BLaER1 (cell line): ENCODE measurements around the gene LMOD1.
"Not testable (repeated sequence)": the region's sequence is repeated elsewhere in the genome, so short reads cannot be mapped to it uniquely, and the experiment has no call there.

ENCODE experiments used
- H3K27ac ChIP-seq: shearing (Covaris generic); formaldehyde crosslinking; 2 replicates; pipeline ENCODE4 v1.8.1; 2022
- H3K27me3 ChIP-seq: shearing (Covaris generic); formaldehyde crosslinking; 2 replicates; pipeline ENCODE4 v1.8.1; 2022
- H3K36me3 ChIP-seq: shearing (Covaris generic); formaldehyde crosslinking; 2 replicates; pipeline ENCODE4 v1.8.1; 2022
- H3K4me1 ChIP-seq: shearing (Covaris generic); formaldehyde crosslinking; 2 replicates; pipeline ENCODE4 v1.8.1; 2022
- H3K4me2 ChIP-seq: shearing (Covaris generic); formaldehyde crosslinking; 2 replicates; pipeline ENCODE4 v1.8.1; 2022
- H3K4me3 ChIP-seq: shearing (Covaris generic); formaldehyde crosslinking; 2 replicates; pipeline ENCODE4 v1.8.1; 2022
- H3K9ac ChIP-seq: shearing (Covaris generic); formaldehyde crosslinking; 2 replicates; pipeline ENCODE4 v1.8.1; 2022
- H3K9me3 ChIP-seq: shearing (Covaris generic); formaldehyde crosslinking; 2 replicates; pipeline ENCODE4 v1.8.1; 2022
- H4K20me1 ChIP-seq: shearing (Covaris generic); formaldehyde crosslinking; 2 replicates; pipeline ENCODE4 v1.8.1; 2022
- Cebpa-rat ChIP-seq: shearing (Covaris generic); IDR thresholded peaks from 2 replicates; pipeline ENCODE4 v1.8.1; 2022

The LMOD1 gene

DNA sequence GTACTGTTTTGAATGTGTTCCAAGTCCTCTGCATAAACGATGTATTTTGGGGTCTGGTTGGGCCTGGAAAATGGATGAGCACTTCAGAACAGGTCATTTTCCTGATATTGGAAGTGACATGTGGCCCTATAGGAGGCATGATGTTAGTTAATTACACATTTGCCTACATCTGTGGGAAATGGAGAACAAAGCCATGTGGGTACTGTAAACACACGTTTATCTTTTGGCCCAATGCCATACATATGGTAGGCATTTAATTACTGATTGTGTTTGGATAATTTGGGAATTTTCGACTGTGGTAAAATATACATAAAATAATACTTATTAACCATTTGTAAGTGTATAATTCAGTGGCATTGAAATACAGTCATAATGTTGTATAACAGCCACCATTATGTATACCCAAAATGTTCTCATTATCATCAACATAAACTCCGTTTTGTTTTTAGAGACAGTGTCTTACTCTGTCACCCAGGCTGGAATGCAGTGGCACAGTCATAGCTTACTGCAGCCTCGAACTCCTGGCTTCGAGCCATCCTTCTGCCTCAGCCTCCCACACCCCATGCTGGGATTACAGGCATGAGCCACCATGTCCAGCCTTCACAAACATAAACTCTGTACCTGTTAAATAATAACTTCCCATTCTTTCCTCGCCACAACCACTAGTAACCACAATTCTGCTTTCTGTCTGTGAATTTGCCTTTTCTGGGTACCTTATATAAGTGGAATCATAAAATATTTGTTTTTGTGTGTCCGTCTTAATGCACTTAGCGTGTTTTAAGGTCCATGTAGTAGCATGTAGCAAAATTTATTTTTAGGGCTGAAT is 24.2 kb upstream of the LMOD1 start:
- H3K4me1 ChIP-seq = peaks cover 7% of the 10 kb centered on the region
- H3K4me2 ChIP-seq = no peak overlapping the region
- no peak overlapping the region for H3K27ac ChIP-seq
- H4K20me1 ChIP-seq = peaks cover 28% of the 10 kb centered on the region; the same call in 1 of the 2 replicates
- no peaks in the 10 kb centered on the region for H3K27me3 ChIP-seq
- H3K9me3 ChIP-seq = no peaks in the 10 kb centered on the region
- H3K4me3 ChIP-seq = no peak overlapping the region
- no peak overlapping the region for H3K9ac ChIP-seq
- TF ChIP-seq Cebpa-rat = no peak
- peaks cover 60% of the 10 kb centered on the region for H3K36me3 ChIP-seq

DNA sequence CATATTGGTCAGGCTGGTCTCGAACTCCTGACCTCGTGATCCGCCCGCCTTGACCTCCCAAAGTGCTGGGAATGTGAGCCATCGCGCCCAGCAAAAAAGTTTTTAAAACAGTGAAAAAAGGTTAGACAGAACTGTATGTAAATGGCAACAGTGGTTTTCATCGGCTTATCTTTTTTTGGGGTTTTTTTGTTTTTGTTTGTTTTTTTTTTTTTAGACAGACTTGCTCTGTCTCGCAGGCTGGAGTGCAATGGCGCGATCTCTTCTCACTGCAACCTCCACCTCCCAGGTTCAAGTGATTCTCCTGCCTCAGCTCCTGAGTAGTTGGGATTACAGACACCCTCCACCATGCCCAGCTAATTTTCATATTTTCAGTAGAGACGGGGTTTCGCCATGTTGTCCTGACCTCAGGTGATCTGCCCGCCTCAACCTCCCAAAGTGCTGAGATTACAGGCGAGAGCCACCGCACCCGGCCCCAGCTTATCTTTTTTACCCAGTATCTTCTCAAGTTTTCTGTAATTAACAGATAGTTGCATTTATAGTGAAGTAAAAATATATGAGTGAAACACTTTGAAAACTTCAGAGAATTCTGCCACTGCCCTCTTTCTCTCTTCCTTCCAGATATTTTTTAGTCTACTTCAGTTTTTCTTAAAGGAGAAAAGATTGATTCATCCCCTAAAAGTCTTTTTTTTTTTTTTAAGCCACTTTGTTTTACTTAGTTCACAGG is 22.0 kb upstream of the LMOD1 start:
- Histone ChIP-seq H3K27me3 (no peaks in the 10 kb centered on the region), H3K4me3 (no peak overlapping the region), H3K4me1 (peaks cover 7% of the 10 kb centered on the region), H3K27ac (no peak overlapping the region), H3K9ac (no peak overlapping the region), H3K36me3 (peaks cover 82% of the 10 kb centered on the region), H3K4me2 (no peak overlapping the region), H3K9me3 (no peaks in the 10 kb centered on the region), H4K20me1 (peaks cover 38% of the 10 kb centered on the region; the same call in 1 of the 2 replicates)
- no peak for TF ChIP-seq Cebpa-rat

DNA sequence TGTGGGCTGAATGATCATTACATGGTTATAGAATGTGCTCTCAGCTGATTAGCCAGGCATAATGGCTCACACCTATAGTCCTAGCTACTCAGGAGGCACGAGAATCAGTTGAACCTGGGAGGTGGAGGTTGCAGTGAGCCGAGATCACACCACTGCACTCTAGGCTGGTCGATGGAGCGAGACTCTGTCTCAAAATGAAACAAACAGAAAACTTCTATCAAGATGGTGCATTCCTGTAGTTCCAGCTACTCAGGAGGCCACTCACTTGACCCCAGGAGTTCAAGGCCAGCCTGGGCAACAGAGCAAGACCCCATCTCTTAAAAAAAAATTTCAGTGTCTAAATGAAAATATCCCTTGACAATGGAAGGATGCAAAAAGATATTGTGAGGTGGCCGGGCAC is 19.8 kb upstream of the LMOD1 start:
- TF ChIP-seq Cebpa-rat = no peak
- H3K9ac ChIP-seq = no peak overlapping the region
- H3K4me1 ChIP-seq = no peaks in the 10 kb centered on the region
- no peaks in the 10 kb centered on the region for H3K9me3 ChIP-seq
- peaks cover 58% of the 10 kb centered on the region for H4K20me1 ChIP-seq
- no peak overlapping the region for H3K27ac ChIP-seq
- no peak overlapping the region for H3K4me3 ChIP-seq
- no peaks in the 10 kb centered on the region for H3K27me3 ChIP-seq
- no peak overlapping the region for H3K4me2 ChIP-seq
- peaks cover 98% of the 10 kb centered on the region for H3K36me3 ChIP-seq

DNA sequence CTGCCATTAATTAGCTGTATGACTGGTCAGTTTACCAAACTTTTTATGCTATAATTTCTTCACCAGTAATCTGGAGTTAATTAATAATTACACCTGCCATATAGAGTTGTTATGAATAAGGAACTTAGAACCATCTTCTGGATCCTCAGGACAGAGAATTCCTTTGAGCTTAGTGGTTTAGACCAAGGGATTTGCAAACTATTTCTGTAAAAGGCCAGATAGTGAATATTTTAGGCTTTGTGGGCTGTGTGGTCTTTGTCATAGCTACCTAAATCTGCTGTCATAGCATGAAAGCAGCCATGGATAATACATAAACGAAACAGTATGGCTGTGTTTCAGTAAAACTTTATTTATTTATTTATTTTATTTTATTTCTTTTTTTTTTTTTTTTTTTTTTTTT is 17.9 kb upstream of the LMOD1 start:
- Histone ChIP-seq H3K4me2 (no peak overlapping the region), H3K9ac (no peak overlapping the region), H4K20me1 (peaks cover 74% of the 10 kb centered on the region), H3K27ac (no peak overlapping the region), H3K4me3 (no peak overlapping the region), H3K4me1 (no peaks in the 10 kb centered on the region), H3K36me3 (peaks cover 98% of the 10 kb centered on the region), H3K27me3 (no peaks in the 10 kb centered on the region), H3K9me3 (no peaks in the 10 kb centered on the region)
- no peak for TF ChIP-seq Cebpa-rat

DNA sequence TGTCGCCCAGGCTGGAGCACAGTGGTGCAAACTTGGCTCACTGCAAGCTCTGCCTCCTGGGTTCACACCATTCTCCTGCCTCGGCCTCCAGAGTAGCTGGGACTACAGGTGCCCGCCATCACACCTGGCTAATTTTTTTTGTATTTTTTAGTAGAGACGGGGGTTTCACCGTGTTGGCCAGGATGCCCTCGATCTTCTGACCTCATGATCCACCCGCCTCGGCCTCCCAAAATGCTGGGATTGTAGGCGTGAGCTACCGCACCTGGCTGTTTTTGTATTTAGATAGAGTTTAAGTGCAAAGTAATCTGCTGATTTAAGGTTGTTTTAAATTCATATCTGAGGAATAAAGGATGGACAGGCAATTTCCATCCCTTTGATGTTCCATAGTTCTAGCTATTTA is 16.0 kb upstream of the LMOD1 start:
- not testable (repeated sequence) for H3K9me3 ChIP-seq, H3K4me2 ChIP-seq, H3K4me1 ChIP-seq, H3K27me3 ChIP-seq, H3K9ac ChIP-seq, H3K27ac ChIP-seq, H3K4me3 ChIP-seq
- H4K20me1 ChIP-seq = peaks cover 56% of the 10 kb centered on the region
- H3K36me3 ChIP-seq = peaks cover 98% of the 10 kb centered on the region

DNA sequence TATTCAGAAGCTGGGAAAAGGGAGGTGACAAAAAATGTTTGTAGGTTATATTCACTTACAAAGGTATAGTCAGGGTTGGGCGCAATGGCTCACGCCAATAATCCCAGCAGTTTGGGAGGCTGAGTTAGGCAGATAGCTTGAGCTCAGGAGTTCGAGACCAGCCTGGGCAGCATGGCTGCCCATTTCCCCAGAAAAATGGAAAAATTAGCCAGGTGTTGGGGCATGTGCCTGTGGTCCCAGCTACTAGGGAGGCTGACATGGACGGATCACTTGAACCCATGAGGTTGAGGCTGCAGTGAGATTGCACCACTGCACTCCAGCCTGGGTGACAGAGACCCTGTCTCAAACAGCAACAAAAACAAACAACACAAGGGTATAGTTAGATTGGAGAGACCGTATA is 12.0 kb upstream of the LMOD1 start:
- H3K36me3 ChIP-seq = peaks cover 65% of the 10 kb centered on the region
- H4K20me1 ChIP-seq = peaks cover 47% of the 10 kb centered on the region

DNA sequence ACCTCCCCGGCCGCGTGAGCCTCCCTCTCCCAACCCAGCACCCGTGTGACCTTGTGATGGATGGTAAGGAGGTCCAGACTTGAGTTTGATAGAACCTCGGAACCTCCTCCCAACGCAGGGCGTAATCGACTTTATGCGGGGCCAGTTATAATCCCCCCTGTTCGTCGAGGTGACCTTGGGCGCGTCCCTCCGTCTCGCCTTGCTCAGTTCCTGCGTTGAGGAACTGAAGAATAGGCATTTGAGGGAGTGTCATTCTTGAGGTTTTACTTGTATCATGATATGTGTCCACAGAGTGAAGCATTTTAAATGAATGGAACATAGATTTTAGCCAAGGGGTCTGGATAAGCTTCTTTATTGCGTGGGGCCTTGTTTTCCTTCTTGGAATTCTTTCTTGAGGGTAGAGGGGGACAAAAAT is 9.4 kb upstream of the LMOD1 start:
- H3K27ac ChIP-seq = peak overlapping the region; percentile 86
- H3K4me2 ChIP-seq = peak overlapping the region; percentile 90
- H3K27me3 ChIP-seq = no peaks in the 10 kb centered on the region
- H4K20me1 ChIP-seq = peaks cover 23% of the 10 kb centered on the region; the same call in 1 of the 2 replicates
- H3K4me1 ChIP-seq = peaks cover 21% of the 10 kb centered on the region
- H3K9me3 ChIP-seq = no peaks in the 10 kb centered on the region
- H3K36me3 ChIP-seq = peaks cover 38% of the 10 kb centered on the region
- no peak for TF ChIP-seq Cebpa-rat
- H3K4me3 ChIP-seq = peak overlapping the region; percentile 92
- peak overlapping the region; percentile 92 for H3K9ac ChIP-seq

More for the DNA sequence above, 12.0 kb upstream of the LMOD1 start:
- Histone ChIP-seq H3K4me2 (no peak overlapping the region), H3K9me3 (no peaks in the 10 kb centered on the region), H3K9ac (no peak overlapping the region), H3K4me1 (peaks cover 21% of the 10 kb centered on the region), H3K27ac (no peak overlapping the region), H3K4me3 (no peak overlapping the region), H3K27me3 (no peaks in the 10 kb centered on the region)
- no peak for TF ChIP-seq Cebpa-rat

DNA sequence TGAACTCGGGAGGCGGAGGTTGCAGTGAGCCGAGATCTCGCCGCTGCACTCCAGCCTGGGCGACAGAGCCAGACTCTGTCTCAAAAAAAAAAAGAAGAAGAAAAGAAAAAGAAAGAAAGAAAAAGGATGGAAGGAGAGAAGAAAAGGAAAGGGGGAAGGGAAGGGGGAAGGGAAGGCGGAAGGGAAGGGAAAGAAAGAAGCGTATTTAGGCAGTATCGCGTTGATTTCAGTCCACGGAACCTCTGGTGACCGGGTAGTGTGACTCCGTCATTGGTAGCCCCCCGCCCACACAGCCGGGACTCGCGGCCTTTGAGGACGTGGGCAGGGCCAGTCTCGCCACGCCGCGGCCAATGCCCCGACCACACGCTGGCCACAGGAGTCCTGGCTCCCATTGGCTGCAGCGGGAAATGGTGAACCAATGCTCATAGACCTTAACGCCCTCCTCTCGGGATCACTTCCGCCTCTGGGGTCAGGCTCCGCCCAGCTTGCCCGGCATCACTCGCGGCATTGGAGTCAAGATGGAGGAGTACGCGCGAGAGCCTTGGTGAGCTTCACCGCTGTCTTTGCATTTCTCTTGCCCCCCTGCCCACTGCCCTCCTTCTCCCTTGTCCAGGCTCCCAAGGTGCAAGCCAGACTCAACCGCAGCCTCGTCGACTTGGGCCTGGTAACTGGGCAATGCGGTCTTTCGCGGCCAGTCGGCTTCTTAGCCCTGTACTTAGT is 8.8 kb upstream of the LMOD1 start, which contains the start of gene TIMM17A:
Gene TIMM17A (plus strand): TSS at position 495 of the 720 bp plus-strand sequence. CDS start 24 bp downstream, at position 519.
- Histone ChIP-seq H3K4me3 (peak within 1 kb of the TSS; percentile 92), H4K20me1 (peaks cover 17% of the 10 kb centered on the region; the same call in 1 of the 2 replicates), H3K27ac (peak within 1 kb of the TSS; percentile 86), H3K9ac (peak within 1 kb of the TSS; percentile 92), H3K27me3 (no peaks in the 10 kb centered on the region), H3K4me2 (peak within 1 kb of the TSS; percentile 90), H3K9me3 (no peaks in the 10 kb centered on the region), H3K4me1 (peaks cover 21% of the 10 kb centered on the region), H3K36me3 (peaks cover 33% of the 10 kb centered on the region)
- no peak for TF ChIP-seq Cebpa-rat

DNA sequence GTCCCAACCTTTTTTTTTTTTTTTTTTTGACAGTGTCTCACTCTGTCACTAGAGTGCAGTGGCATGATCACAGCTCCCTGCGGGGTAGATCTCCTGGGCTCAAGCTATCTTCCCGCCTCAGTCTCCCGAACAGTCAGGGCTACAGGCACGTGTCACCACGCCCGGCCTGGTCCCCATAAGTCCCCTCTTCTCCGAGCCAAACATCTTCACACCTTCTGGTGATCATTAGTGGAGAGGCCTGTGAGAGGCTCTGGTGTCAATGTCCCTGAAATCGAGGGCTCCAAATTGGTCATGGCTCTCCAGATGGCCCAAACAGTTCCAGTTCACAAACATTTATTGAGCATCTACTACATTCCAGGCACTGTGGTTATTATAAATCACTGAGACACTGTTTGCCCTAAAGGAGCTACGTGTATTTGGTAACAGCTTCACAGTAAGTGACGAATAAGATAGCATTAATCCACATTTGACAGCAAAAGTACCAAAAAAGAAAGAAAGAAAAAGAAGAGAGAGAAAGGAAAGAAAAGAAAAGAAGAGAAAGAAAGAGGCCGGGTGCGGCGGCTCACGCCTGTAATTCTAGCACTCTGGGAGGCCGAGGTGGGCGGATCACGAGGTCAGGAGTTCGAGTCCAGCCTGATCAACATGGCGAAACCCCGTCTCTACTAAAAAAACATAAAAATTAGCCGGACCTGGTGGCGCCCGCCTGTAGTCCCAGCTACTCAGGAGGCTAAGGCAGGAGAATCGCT is 8.1 kb upstream of the LMOD1 start:
- Histone ChIP-seq H3K9me3 (no peaks in the 10 kb centered on the region), H3K4me2 (peak overlapping the region; percentile 90), H3K36me3 (peaks cover 25% of the 10 kb centered on the region), H3K4me3 (peak overlapping the region; percentile 92), H3K4me1 (peaks cover 23% of the 10 kb centered on the region), H3K9ac (peak overlapping the region; percentile 92), H3K27ac (peak overlapping the region; percentile 86), H4K20me1 (peaks cover 11% of the 10 kb centered on the region; the same call in 1 of the 2 replicates), H3K27me3 (no peaks in the 10 kb centered on the region)
- no peak for TF ChIP-seq Cebpa-rat
